Right cardiac atrium (tissue), 5 donors: ENCODE measurements around the gene MSN. TPM values are rescaled to one million over a fixed set of nuclear protein-coding genes. Genes with fewer than 3 reads are reported as not detected.
"Not testable (repeated sequence)": the region's sequence is repeated elsewhere in the genome, so short reads cannot be mapped to it uniquely, and the experiment has no call there.

Experiments
- ATAC-seq, 2 donors: fragments of 200-7000 bp; cut with Tn5 transposase; one replicate each; pipeline versions ENCODE4 v1.8.0 to v1.9.1; 2020; ENCODE audit warnings: moderate library complexity in 2 of 2, mild to moderate bottlenecking in 1 of 2
- DNase-seq, 3 donors: peaks; one replicate each; pipeline ENCODE4 v3.0.0-alpha.2; 2020
- H3K27ac ChIP-seq: one replicate; pipeline ENCODE4 v1.5.1; 2013; ENCODE audit warnings: mild to moderate bottlenecking, low read length, control low read depth, moderate library complexity
- H3K27me3 ChIP-seq: one replicate; pipeline ENCODE4 v1.6.1; 2013; ENCODE audit not compliant: control insufficient read depth, insufficient read depth
- H3K4me1 ChIP-seq: one replicate; pipeline ENCODE4 v1.6.1; 2013; ENCODE audit warnings: low read length; ENCODE audit not compliant: control insufficient read depth, insufficient read depth
- H3K4me3 ChIP-seq: one replicate; pipeline ENCODE4 v1.5.1; 2013; ENCODE audit warnings: low read length, control low read depth
- H3K9me3 ChIP-seq: one replicate; pipeline ENCODE4 v1.6.1; 2013; ENCODE audit warnings: low read length; ENCODE audit not compliant: control insufficient read depth
- WGBS: extraction: QIAGEN DNeasy Blood & Tissue Kit; methylation state at CpG from one replicate; pipeline ENCODE4 v1.1.7; 2013; 5-methylcytosine and 5-hydroxymethylcytosine counted together
- intact Hi-C, 4 donors: fragments of 100-400 bp; cut with DNase I; formaldehyde crosslinking; loops; one replicate each; pipeline versions ENCODE4 v1.11.0 to v1.14.0; 2022 to 2023
- long read RNA-seq, 4 donors: library from polyadenylated mRNA; unstranded; transcript quantifications; one replicate each; pipeline ENCODE4 v2.0.0, GENCODE V29; 2020 to 2021
- polyA plus RNA-seq: library from polyadenylated mRNA; stranded (reverse); fragments of 200-250 nt; gene quantifications from one replicate; pipeline ENCODE4 v1.2.3, GENCODE V29; 2013
- total RNA-seq, 4 donors: library from RNA; stranded (reverse); fragmentation: NEBNext Ultra II Directional; extraction: Animal tissue kit (Norgen Biotek cat#: 25700); gene quantifications; one replicate each; pipeline ENCODE4 v1.2.1, GENCODE V29; 2021
- donor health status: healthy with polysubstance abuse.
- donor health status: DM: no; HTN: yes; CAD: no.
- donor health status: DM: no; HTN: no; CAD: no.
- donor health status: DM: no; HTN: yes; CAD: no; lungs with severe emphysema.
- donor health status: DM: yes; HTN: yes; CAD: no.

The MSN gene
- total RNA-seq (100 to 1,000 TPM; 111 to 201 (median 120) TPM), polyA plus RNA-seq (78.1 TPM)
- long read RNA-seq, donor 1, transcript MSN-201 (13 exons, 3,944 nt) = major isoform, 51 of 106 reads
- long read RNA-seq, donor 1, partial matches to known transcripts = 51 of 106 reads
- long read RNA-seq, donor 1, other reads (novel, unspliced or antisense) = 4 of 106 reads
- long read RNA-seq, donor 2, transcript MSN-201 (13 exons, 3,944 nt) = major isoform, 35 of 74 reads
- long read RNA-seq, donor 2, partial matches to known transcripts = 36 of 74 reads
- long read RNA-seq, donor 2, other reads (novel, unspliced or antisense) = 3 of 74 reads
- long read RNA-seq, donor 3, transcript MSN-201 (13 exons, 3,944 nt) = major isoform, 81 of 219 reads
- long read RNA-seq, donor 3, partial matches to known transcripts = 115 of 219 reads
- long read RNA-seq, donor 3, other reads (novel, unspliced or antisense) = 23 of 219 reads
- long read RNA-seq, donor 4, transcript MSN-201 (13 exons, 3,944 nt) = major isoform, 24 of 64 reads
- long read RNA-seq, donor 4, partial matches to known transcripts = 39 of 64 reads
- long read RNA-seq, donor 4, other reads (novel, unspliced or antisense) = 1 of 64 reads

DNA sequence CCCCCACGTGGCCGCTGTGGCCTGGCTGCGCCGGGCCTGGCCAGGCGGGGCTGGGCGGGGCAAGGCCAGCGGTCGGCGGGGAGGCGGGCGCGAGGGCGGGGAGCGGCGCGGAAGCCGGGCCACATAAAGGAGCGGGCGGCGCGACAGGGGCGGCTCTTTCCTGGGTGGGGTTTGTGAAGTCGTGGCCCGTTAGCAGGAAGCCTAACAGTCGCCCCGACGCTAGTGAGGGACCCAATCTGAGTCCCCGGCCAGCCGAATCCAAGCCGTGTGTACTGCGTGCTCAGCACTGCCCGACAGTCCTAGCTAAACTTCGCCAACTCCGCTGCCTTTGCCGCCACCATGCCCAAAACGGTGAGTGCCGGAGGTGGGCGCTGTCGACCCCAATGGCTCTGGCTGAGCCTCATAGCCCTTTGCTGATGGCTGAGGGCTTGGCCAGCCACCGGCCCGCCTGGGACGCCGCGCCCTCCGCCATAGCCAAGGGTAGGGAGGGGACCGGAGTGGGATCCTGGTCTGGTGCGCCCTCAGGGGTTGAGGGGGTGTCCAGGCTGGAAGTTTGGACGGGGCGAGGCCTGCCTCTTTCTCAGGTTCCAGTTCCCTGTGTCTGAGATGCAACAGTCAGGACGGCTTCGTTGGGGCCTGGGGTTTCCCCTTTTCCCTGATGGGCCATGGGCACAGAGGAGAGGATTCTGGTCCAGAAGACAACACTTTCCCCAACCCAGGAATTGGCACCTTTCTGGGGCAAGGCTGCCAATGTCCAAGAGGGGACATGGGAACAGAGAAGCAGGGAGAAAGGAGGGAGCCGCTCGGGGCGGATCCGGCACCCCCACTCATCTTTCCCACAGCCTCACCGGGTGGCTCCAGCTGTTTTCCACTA lies at the start of gene MSN:
MSN (plus strand) TSS at position 152 of the 874 bp plus-strand sequence; CDS start at position 340, 188 bp downstream.
- peak; percentile 90 to 96 for ATAC-seq
- WGBS = under 1% methylated on average over 56 of the region's 56 CpGs
- peak within 1 kb of the TSS; percentile 78 for H3K27ac ChIP-seq

GRCh38 chrX:65620096-65620705 lies 47.3 kb upstream of the MSN start:
- H3K9me3 ChIP-seq, DNase-seq, H3K27ac ChIP-seq, H3K4me3 ChIP-seq, H3K4me1 ChIP-seq, ATAC-seq, intact Hi-C loops, H3K27me3 ChIP-seq: not testable (repeated sequence)
- WGBS = 87% methylated on average over 33 of the region's 33 CpGs

More for the DNA sequence above, at the start of gene MSN:
- Histone ChIP-seq H3K9me3 (no peaks in the 10 kb centered on the region), H3K27me3 (no peaks in the 10 kb centered on the region), H3K4me3 (peak within 1 kb of the TSS; percentile 54), H3K4me1 (peaks cover 2% of the 10 kb centered on the region)
- intact Hi-C loops = loop anchor here in 3 of 4 donors (5.0 to 10.0 kb wide), 3 partner anchors 35 to 73 kb away; no protein-coding TSS in a partner anchor
- DNase-seq = peak; percentile 86 to 93 (median 93)

GRCh38 chrX:65630771-65631170 lies 36.7 kb upstream of the MSN start:
- no peak overlapping the region for H3K4me3 ChIP-seq
- H3K27me3 ChIP-seq = no peaks in the 10 kb centered on the region
- peaks cover 4% of the 10 kb centered on the region for H3K4me1 ChIP-seq
- no peaks in the 10 kb centered on the region for H3K9me3 ChIP-seq
- no peak for ATAC-seq
- WGBS = 100% methylated on average over 3 of the region's 3 CpGs
- intact Hi-C loops = no loop called here
- H3K27ac ChIP-seq = no peak overlapping the region
- DNase-seq = no peak

- Histone ChIP-seq H3K9me3 (no peaks in the 10 kb centered on the region), H3K4me1 (peaks cover 5% of the 10 kb centered on the region), H3K27me3 (no peaks in the 10 kb centered on the region), H3K4me3 (no peak overlapping the region), H3K27ac (no peak overlapping the region)
- 73% methylated on average over 1 of the region's 1 CpG for WGBS
- ATAC-seq = no peak
- DNase-seq = no peak
- intact Hi-C loops = no loop called here
Measured at GRCh38 chrX:65633826-65634225, 33.6 kb upstream of the MSN start.

DNA sequence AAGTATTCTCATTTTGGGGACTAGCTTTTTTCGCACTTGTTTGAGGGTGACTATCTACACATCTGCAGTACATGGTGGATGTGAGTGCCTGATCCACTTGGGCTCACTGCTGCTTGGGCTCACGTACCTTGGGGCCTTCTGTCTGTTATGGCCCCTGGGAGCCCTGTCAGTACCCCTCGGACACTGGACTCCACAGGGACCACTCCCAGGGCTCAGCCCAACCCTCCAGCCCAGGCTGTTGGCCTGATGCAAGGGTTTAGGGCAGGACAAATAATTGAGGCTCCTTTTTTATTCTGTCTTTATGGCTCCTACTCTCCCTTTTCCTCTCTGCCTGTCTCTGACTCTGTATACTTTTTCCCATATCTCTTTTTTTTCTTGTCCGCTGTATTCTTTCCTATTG lies 32.7 kb upstream of the MSN start:
- H3K27ac ChIP-seq = peak overlapping the region; percentile 61
- ATAC-seq = peak; percentile 42 to 53
- H3K4me1 ChIP-seq = peaks cover 5% of the 10 kb centered on the region
- intact Hi-C loops = no loop called here
- H3K9me3 ChIP-seq = no peaks in the 10 kb centered on the region
- DNase-seq = no peak
- 67% methylated on average over 4 of the region's 4 CpGs for WGBS
- H3K27me3 ChIP-seq = no peaks in the 10 kb centered on the region
- H3K4me3 ChIP-seq = no peak overlapping the region

GRCh38 chrX:65635378-65635777 lies 32.1 kb upstream of the MSN start:
- H3K4me3 ChIP-seq = no peak overlapping the region
- no peaks in the 10 kb centered on the region for H3K27me3 ChIP-seq
- DNase-seq (peak in 2 of 3 donors; percentile 36 to 59), ATAC-seq (peak; percentile 97)
- intact Hi-C loops = no loop called here
- 7% methylated on average over 3 of the region's 3 CpGs for WGBS
- H3K9me3 ChIP-seq = no peaks in the 10 kb centered on the region
- peak overlapping the region; percentile 91 for H3K27ac ChIP-seq
- H3K4me1 ChIP-seq = peaks cover 5% of the 10 kb centered on the region

DNA sequence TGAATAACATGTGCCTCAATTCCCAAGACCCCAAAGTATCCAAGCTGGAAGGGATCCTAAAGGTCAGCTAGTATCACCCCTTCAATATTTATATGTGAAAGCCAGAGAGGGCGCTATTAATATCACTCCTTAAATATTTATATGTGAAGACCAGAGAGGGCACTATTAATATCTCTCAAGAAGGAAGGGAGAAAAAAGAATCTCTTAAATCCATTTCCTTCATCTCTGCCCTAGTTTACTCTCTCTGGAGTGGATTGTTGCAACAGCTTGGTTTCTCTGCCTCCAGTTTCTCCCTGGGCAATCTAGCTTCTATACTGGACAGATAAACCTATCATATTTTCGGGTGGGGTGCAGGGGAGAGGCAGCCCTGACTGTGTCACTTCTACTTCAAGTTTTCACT lies 31.6 kb upstream of the MSN start:
- Histone ChIP-seq H3K27ac (peak overlapping the region; percentile 75), H3K4me1 (peaks cover 5% of the 10 kb centered on the region), H3K27me3 (no peaks in the 10 kb centered on the region), H3K9me3 (no peaks in the 10 kb centered on the region), H3K4me3 (no peak overlapping the region)
- DNase-seq (no peak), ATAC-seq (peak in 1 of 2 donors; percentile 44)
- intact Hi-C loops = no loop called here
- WGBS = 30% methylated on average over 2 of the region's 2 CpGs

DNA sequence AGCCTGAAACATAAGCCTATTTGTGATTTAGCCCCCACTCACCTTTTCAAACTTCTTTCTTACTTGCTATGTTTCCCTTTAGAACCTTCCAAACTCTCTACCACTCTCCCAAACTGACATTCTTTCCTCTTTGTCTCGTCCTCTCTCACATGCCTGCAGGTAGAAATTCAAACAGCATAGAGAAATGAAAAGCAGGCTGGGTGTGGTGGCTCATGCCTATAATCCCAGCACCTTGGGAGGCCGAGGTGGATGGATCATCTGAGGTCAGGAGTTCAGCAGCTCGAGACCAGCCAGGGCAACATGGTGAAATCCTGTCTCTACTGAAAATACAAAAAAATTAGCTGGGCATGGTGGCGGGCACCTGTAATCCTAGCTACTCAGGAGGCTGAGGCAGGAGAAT lies 31.2 kb upstream of the MSN start:
- intact Hi-C loops, H3K4me3 ChIP-seq, DNase-seq, H3K27me3 ChIP-seq, H3K4me1 ChIP-seq, H3K9me3 ChIP-seq, ATAC-seq: not testable (repeated sequence)
- peak overlapping the region; percentile 71 for H3K27ac ChIP-seq
- WGBS = 66% methylated on average over 4 of the region's 4 CpGs

GRCh38 chrX:65637335-65637734 lies 30.1 kb upstream of the MSN start:
- H3K27ac ChIP-seq = no peak overlapping the region
- peaks cover 5% of the 10 kb centered on the region for H3K4me1 ChIP-seq
- intact Hi-C loops = no loop called here
- no peaks in the 10 kb centered on the region for H3K9me3 ChIP-seq
- no peaks in the 10 kb centered on the region for H3K27me3 ChIP-seq
- no peak for ATAC-seq
- WGBS = 96% methylated on average over 5 of the region's 5 CpGs
- no peak for DNase-seq
- no peak overlapping the region for H3K4me3 ChIP-seq

GRCh38 chrX:65642914-65643491 lies 24.5 kb upstream of the MSN start:
- Histone ChIP-seq H3K4me3 (no peak overlapping the region), H3K27ac (peak overlapping the region; percentile 64), H3K4me1 (peaks cover 10% of the 10 kb centered on the region), H3K27me3 (no peaks in the 10 kb centered on the region), H3K9me3 (no peaks in the 10 kb centered on the region)
- ATAC-seq (peak; percentile 36 to 42), DNase-seq (no peak)
- intact Hi-C loops = no loop called here
- 28% methylated on average over 3 of the region's 3 CpGs for WGBS
